Ascending aorta (tissue), 2 donors: Measurements from ENCODE around the gene GSTK1. TPM values are rescaled to one million over a fixed set of nuclear protein-coding genes. Genes with fewer than 3 reads are reported as not detected.

ENCODE experiments used
- DNase-seq, 2 donors: peaks; one replicate each; pipeline ENCODE4 v3.0.0-alpha.2; 2019; ENCODE audit warnings: low spot score in 2 of 2
- H3K27ac ChIP-seq, 2 donors: fragments of 200-600 bp; sonication (generic); one replicate each; pipeline ENCODE4 v1.5.1; 2016 to 2017; ENCODE audit warnings: mild to moderate bottlenecking in 1 of 2
- H3K27me3 ChIP-seq: fragments of 200-600 bp; sonication (generic); one replicate; pipeline ENCODE4 v1.5.1; 2017
- H3K36me3 ChIP-seq, 2 donors: fragments of 200-600 bp; sonication (generic); one replicate each; pipeline ENCODE4 v1.5.1; 2016
- H3K4me1 ChIP-seq, 2 donors: fragments of 200-600 bp; sonication (generic); one replicate each; pipeline ENCODE4 v1.5.1; 2016 to 2017; ENCODE audit warnings: mild to moderate bottlenecking in 1 of 2
- H3K4me3 ChIP-seq, 2 donors: fragments of 200-600 bp; sonication (generic); one replicate each; pipeline ENCODE4 v1.5.1; 2016 to 2017; ENCODE audit warnings: mild to moderate bottlenecking in 1 of 2
- H3K9me3 ChIP-seq, 2 donors: fragments of 200-600 bp; sonication (generic); one replicate each; pipeline ENCODE4 v1.5.1; 2016
- intact Hi-C: fragments of 100-400 bp; cut with DNase I; formaldehyde crosslinking; loops from one replicate; pipeline ENCODE4 v1.15.1; 2023
- total RNA-seq: library from RNA; depleted of rRNA; stranded (reverse); fragments of >200 nt; gene quantifications from one replicate; pipeline ENCODE4 v1.1.0, GENCODE V29; 2016
- TF ChIP-seq, protein P1 (sequence below), 3 experiments: fragments of 200-600 bp in 2 of 3; fragments of 450-650 bp in 1 of 3; sonication (generic) in 2 of 3; IDR thresholded peaks; one replicate each; pipeline ENCODE4 v1.5.1; 2016 to 2019; ENCODE audit warnings: antibody characterized with exemption in 3 of 3, mild to moderate bottlenecking in 1 of 3, moderate library complexity in 1 of 3

GSTK1 gene
- total RNA-seq, 1 donor from 2014 or later = 174 TPM

DNA sequence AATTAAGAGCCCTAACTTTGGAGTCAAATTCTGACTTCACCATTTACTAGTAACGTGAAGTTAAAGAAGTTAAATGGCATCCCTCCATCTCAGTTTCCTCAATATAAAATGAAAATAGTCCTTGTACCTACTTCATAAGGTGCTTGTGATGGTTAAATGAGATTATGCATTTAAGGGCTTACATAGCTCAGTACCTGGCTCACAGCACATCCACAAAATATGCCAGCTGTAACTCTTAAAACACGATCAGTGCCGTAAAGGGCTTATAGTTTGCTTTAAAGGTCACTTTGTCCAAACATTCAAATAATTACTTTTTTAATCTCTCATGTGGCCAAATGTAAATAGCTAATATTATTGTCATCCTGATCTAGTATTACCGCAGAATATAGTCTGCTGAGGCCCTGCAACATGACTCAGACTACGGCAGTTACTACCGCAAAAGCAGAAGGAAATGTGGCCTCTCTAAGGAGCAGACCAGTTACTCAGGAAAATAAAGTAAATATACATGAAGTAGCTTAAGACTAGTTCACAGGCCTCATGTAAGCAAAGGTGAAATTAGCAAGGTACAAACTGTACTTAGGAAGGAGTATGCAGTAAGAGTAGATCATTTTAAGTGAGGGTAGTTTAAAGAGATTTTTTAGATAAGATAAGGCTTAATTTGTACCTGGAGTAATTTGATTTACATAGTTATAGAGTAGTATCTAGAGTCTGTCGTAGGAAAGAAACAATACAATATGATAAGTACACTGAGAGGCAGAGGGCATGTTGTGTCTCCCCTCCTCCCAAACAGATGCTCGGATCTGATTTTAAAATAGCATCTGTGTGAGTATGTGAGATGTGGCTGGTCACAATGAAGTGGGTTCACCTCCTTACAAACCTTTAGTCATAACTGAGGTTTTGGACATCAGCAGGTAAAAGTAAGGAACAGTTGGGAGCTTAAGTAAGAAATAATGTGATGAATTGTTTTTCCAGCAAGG, 38.0 kb downstream of the GSTK1 start:
- Histone ChIP-seq H3K36me3 (peaks cover 63 to 78% of the 10 kb centered on the region in 2 donors), H3K4me3 (no peak overlapping the region), H3K4me1 (peaks cover 0 to 4% of the 10 kb centered on the region in 2 donors), H3K9me3 (no peaks in the 10 kb centered on the region), H3K27ac (no peak overlapping the region), H3K27me3 (no peaks in the 10 kb centered on the region)
- DNase-seq = no peak
- intact Hi-C loops = no loop called here
- TF ChIP-seq, protein P1, sequence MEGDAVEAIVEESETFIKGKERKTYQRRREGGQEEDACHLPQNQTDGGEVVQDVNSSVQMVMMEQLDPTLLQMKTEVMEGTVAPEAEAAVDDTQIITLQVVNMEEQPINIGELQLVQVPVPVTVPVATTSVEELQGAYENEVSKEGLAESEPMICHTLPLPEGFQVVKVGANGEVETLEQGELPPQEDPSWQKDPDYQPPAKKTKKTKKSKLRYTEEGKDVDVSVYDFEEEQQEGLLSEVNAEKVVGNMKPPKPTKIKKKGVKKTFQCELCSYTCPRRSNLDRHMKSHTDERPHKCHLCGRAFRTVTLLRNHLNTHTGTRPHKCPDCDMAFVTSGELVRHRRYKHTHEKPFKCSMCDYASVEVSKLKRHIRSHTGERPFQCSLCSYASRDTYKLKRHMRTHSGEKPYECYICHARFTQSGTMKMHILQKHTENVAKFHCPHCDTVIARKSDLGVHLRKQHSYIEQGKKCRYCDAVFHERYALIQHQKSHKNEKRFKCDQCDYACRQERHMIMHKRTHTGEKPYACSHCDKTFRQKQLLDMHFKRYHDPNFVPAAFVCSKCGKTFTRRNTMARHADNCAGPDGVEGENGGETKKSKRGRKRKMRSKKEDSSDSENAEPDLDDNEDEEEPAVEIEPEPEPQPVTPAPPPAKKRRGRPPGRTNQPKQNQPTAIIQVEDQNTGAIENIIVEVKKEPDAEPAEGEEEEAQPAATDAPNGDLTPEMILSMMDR (IDR thresholded peaks at IDR 0.05) = no peak

DNA sequence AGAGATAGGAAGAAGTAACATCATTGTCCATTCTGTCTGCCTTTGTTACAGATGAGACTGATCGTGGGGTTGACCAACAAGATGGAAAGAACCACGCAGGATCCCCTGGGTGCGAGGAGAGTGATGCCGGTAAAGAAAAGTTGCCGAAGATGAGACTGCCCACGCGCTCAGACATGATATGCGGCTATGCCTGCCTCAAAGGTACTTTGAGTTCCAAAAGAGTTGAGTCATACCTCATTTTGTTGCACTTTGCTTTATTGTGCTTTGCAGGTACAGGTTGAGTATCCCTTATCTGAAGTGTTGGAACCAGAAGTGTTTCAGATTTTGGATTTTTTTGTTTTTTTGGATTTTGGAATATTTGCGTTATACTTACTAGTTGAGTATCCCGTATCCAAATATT, 40.5 kb downstream of the GSTK1 start:
- intact Hi-C loops = loop anchor here (2.0 kb wide), 1 partner anchor 63 kb away; no protein-coding TSS in a partner anchor
- Histone ChIP-seq H3K27ac (no peak overlapping the region), H3K9me3 (no peaks in the 10 kb centered on the region), H3K4me3 (no peak overlapping the region), H3K4me1 (no peaks in the 10 kb centered on the region), H3K36me3 (peaks cover 72 to 91% of the 10 kb centered on the region in 2 donors), H3K27me3 (no peaks in the 10 kb centered on the region)
- TF ChIP-seq, protein P1 (IDR thresholded peaks at IDR 0.05) = no peak
- no peak for DNase-seq

DNA sequence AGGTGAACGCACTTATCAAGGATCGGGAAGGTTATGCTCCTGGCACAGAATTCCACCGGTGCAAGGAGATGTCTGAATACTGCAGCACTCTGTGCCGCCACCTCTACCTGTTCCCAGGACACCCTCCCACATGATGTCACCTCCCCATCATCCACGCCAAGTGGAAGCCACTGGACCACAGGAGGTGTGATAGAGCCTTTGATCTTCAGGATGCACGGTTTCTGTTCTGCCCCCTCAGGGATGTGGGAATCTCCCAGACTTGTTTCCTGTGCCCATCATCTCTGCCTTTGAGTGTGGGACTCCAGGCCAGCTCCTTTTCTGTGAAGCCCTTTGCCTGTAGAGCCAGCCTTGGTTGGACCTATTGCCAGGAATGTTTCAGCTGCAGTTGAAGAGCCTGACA, 41.7 kb downstream of the GSTK1 start:
- Histone ChIP-seq H3K27ac (no peak overlapping the region), H3K36me3 (peaks cover 62 to 80% of the 10 kb centered on the region in 2 donors), H3K4me3 (no peak overlapping the region), H3K27me3 (no peaks in the 10 kb centered on the region), H3K4me1 (no peaks in the 10 kb centered on the region), H3K9me3 (no peaks in the 10 kb centered on the region)
- intact Hi-C loops = loop anchor here (2.0 to 5.0 kb wide), 2 partner anchors 64 to 112 kb away; no protein-coding TSS in a partner anchor
- DNase-seq = no peak
- TF ChIP-seq, protein P1 (IDR thresholded peaks at IDR 0.05) = no peak

DNA sequence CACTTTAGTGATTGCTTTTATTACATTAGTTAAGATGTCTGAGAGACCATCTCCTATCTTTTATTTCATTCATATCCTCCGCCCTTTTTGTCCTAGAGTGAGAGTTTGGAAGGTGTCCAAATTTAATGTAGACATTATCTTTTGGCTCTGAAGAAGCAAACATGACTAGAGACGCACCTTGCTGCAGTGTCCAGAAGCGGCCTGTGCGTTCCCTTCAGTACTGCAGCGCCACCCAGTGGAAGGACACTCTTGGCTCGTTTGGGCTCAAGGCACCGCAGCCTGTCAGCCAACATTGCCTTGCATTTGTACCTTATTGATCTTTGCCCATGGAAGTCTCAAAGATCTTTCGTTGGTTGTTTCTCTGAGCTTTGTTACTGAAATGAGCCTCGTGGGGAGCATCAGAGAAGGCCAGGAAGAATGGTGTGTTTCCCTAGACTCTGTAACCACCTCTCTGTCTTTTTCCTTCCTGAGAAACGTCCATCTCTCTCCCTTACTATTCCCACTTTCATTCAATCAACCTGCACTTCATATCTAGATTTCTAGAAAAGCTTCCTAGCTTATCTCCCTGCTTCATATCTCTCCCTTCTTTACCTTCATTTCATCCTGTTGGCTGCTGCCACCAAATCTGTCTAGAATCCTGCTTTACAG, 42.3 kb downstream of the GSTK1 start:
- Histone ChIP-seq H3K27me3 (no peaks in the 10 kb centered on the region), H3K36me3 (peaks cover 56 to 74% of the 10 kb centered on the region in 2 donors), H3K4me3 (no peak overlapping the region), H3K27ac (no peak overlapping the region), H3K9me3 (no peaks in the 10 kb centered on the region), H3K4me1 (no peaks in the 10 kb centered on the region)
- DNase-seq = no peak
- TF ChIP-seq, protein P1 (IDR thresholded peaks at IDR 0.05) = peak; percentile 35 to 67 (median 60)
- intact Hi-C loops = loop anchor here (2.0 to 5.0 kb wide), 2 partner anchors 65 to 112 kb away; no protein-coding TSS in a partner anchor

DNA sequence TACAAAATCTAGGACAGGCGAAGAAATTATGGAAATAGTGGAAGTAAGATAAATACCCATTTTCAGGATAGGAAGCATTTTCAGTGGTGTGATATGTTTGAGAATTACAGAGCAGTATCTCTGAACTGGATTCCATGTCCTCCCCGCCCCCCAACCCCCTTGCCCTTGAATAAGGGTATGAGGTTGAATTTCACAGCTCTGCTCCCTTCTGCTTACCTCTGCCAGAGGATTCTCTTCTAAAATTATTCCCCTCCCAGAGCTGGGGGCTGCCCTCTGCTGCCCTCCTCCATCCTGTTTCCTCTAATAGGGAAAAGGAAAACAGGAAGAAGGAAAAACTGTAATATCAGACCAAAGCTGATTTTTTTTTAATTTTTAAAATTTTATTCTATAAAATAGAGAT, 45.4 kb downstream of the GSTK1 start:
- H3K36me3 ChIP-seq = peaks cover 42 to 46% of the 10 kb centered on the region in 2 donors
- no peak for DNase-seq
- H3K27ac ChIP-seq = no peak overlapping the region

More for the DNA sequence above, 45.4 kb downstream of the GSTK1 start:
- no peak overlapping the region for H3K4me3 ChIP-seq
- TF ChIP-seq, protein P1 (IDR thresholded peaks at IDR 0.05) = no peak
- H3K27me3 ChIP-seq = no peaks in the 10 kb centered on the region
- no peaks in the 10 kb centered on the region for H3K9me3 ChIP-seq
- no peaks in the 10 kb centered on the region for H3K4me1 ChIP-seq
- intact Hi-C loops = loop anchor here (5.0 kb wide), 1 partner anchor 109 kb away; no protein-coding TSS in a partner anchor
